SHP77 (cell line): Measurements from ENCODE around the gene RGS14.
"Not testable (repeated sequence)": the region's sequence is repeated elsewhere in the genome, so short reads cannot be mapped to it uniquely, and the experiment has no call there.

Source experiments
- DNase-seq, 2 experiments: peaks; one replicate each; lab custom pipeline; 2025; lab: John Stamatoyannopoulos, UW

RGS14 gene

DNA sequence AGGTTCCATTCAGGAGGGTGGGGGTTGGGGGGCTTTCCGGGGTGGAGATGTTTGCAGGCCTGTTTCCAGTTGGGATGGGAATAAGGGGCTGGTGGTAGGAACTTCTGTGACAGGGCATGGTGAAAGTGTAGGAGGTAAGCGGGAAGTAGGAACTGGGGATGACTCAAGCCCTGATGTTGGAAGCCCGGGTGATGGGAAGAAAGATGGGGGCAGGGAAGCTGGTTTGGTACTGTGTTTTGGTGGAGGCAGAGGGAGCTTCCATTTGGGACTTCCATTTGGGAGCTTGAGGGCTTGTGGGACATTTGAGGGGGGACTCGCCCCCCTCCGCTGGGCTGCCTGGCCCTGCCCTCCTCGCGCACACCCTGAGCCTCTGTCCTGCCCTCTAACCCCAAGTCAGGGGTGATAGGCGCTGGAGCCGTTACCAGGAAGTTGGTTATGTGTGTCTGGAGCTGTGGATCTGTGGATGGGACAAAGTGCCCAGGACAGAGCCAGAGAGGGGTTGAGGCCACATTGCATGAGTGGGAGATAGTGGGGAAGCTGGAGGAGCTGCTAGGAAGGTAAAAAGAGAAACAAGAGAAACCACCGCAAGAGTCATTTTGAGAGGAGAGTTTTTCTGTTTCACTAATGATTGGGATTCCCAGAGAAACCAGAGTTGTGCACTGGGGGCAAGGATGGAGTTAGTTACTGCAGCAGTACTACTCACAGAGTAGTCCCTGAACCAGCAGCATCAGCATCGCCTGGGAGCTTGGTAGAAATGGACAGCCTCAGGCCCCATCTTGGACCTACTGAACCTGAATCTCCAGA lies 6.6 kb downstream of the RGS14 start:
- no peak for DNase-seq

DNA sequence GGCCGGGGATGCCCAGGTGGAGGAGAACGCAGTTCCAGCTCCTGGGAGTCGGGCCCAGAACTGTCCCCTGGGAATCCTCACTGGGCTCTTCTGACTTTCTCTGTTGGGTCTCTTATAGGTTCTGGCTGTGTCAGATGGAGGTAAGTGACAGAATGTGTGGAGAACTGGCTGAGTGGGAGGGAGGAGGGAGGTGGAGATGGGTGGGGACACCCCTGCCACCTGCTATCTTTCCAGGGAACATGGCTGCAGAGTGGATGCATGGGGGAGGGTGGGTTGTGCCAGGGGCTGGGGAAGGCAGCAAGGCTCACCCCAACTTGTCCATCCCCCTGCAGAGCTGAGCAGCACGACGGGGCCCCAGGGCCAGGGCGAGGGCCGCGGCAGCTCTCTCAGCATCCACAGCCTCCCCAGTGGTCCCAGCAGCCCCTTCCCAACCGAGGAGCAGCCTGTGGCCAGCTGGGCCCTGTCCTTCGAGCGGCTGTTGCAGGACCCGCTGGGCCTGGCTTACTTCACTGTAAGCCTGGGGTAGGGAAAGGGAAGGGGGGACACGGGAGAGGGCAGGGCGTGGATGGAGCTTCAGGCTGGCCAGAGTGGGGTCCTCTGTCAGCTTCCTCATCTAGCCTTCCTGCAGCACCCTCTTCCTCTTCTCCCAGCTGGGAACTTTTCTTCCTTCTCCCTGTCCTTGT lies 8.3 kb downstream of the RGS14 start:
- DNase-seq: no peak

GRCh38 chr5:177366528-177367322 lies 9.0 kb downstream of the RGS14 start:
- no peak for DNase-seq

- no peak for DNase-seq
Observed at GRCh38 chr5:177367323-177367848, 9.7 kb downstream of the RGS14 start.

GRCh38 chr5:177367981-177368868 lies 10.5 kb downstream of the RGS14 start:
- no peak for DNase-seq

GRCh38 chr5:177368869-177369644 lies 11.3 kb downstream of the RGS14 start:
- peak in 1 of 2 experiments; percentile 15 for DNase-seq

DNA sequence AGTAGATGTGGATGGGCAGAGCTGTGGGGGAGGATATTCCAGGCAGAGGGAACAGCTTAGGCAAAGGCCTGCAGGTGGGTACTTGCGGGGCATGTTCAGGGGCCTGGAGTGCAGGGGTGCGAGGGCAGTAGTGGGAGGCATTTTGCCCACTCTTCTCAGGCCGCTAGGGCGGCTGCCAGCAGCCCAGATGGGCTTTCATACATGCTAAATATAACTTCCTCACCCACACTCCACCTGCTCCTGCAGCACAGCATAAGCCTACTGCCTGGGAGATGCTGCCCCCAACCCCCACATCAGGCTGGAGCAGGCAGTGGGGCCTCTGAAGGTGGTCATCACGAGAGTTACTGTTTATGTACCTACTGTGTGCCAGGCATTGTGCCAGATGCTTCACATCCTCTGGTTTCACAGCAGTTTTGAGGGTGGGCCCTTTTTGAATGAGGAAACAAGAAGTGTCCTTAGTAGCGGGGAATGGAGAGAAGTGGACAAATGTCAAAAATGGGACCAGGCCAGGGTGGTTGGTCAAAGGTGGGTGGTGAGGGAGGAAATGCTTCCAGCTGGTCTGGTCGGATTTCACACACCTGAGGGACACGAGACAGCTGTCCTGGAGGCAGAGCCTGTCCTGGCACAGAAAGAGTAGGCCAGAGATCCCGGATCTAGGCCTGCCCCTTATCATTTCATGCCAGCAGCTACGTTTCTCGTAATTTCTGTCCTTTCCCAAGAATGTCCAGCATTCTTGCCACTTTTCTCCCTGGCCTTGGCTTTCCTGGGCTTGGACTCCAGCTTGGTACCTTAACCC lies 12.1 kb downstream of the RGS14 start:
- DNase-seq: no peak

GRCh38 chr5:177370488-177371119 lies 12.9 kb downstream of the RGS14 start:
- DNase-seq: no peak

DNA sequence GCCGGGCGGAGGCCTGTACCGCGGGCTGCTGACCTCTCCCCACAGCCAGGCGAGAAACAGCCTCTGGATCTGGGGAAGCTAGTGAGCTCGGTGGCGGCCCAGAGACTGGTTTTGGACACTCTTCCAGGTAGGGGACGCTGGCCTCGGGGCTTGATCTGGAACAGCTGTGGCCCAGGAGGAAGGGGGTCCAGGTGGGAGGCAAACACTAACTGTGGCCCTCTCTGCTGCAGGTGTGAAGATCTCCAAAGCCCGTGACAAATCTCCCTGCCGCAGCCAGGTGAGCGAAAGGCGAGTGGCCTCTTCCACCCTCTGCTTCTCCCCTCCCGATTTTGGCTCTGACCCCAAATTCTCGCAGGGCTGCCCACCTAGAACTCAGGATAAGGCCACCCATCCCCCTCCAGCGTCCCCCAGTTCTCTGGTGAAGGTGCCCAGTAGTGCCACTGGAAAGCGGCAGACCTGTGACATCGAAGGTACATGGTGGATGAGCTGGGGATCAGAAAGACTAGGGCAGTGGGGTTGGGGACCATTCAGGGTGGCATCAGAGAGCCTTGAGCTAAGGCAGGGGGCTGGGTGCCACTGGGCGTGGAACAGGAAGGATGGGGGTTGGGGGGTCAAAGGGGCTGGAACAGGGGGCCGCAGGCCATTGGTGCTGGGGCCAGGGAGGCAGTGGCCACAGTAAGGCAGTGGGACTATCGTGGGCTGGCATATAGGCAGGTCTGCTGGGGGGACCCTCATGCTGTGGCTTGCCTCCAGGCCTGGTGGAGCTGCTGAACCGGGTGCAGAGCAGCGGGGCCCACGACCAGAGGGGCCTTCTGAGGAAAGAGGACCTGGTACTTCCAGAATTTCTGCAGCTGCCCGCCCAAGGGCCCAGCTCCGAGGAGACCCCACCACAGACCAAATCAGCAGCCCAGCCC lies 13.7 kb downstream of the RGS14 start:
- no peak for DNase-seq

DNA sequence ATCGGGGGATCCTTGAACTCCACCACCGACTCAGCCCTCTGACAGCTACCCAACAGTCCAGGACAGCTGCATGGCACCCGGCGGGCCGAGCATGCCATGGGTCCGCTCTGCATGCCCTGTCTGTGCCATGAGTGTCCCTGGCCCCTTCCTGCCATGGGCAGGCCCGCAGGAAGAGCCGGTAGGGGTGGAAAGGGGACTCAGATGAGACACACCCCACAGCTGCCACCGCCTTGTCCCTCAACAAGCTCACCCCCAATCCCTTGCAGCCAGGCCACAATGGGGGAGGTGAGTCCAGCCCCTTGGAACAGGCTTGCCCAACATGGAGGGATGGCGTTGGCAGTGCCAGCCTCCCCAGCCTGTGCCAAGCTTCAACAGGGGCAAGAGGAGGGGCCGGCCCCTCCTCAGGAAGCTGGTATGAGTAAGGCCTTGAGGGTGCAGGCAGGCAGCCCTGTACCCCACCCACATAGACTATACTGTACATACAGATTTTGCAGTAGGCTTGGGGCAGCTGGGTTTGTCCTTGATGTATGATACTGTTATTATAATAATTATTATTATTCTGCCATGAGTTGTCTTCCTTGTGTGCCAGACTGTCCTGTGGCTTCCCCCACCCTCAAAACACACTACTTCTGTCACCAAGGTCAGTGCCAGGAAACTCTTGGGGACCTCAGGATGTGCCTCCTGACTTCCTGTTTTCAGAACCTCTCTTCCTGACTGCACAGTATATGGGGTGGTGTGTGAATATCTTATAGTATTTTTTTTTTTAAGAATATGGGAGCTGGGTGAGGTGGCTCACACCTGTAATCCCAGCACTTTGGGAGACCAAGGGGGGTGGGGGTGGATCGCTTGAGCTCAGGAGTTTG lies 14.5 kb downstream of the RGS14 start:
- no peak for DNase-seq

GRCh38 chr5:177372910-177373309 lies 15.2 kb downstream of the RGS14 start:
- no peak for DNase-seq

- no peak for DNase-seq
Observed at GRCh38 chr5:177373806-177374205, 16.1 kb downstream of the RGS14 start.

GRCh38 chr5:177374211-177374610 lies 16.5 kb downstream of the RGS14 start:
- no peak for DNase-seq

- DNase-seq: not testable (repeated sequence)
Observed at GRCh38 chr5:177375516-177375915, 17.8 kb downstream of the RGS14 start.

GRCh38 chr5:177376107-177376506 lies 18.4 kb downstream of the RGS14 start:
- no peak for DNase-seq

GRCh38 chr5:177377851-177378776 lies 20.4 kb downstream of the RGS14 start:
- DNase-seq: no peak
